CD4-positive, alpha-beta T cell treated with Interleukin-2 at 100 ng/mL for 4 hours (primary cell): ENCODE measurements around the gene PPP2R2D.

Experiments
- DNase-seq: peaks from one replicate; pipeline ENCODE4 v3.0.0-alpha.2; 2020; ENCODE audit warnings: low spot score

The PPP2R2D gene

DNA sequence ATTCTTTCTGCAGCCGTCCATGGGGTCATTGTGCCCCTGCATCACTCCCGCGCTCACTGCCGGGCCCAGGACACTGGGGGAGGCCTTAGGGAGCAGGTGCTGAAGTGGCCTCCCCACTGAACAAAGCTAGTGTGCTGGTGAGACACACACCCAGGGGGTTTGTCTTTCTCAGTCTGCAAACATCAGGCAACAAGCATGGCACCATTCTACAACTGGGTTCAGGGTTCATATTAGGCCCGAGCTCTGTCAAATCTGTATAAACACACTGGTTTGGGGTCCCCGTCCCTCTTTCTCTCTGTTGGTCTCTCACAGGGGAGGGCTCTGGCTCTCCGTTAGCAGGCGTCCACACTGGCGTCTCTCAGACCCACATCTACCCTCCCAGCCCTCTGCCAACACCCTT is 11.1 kb upstream of the PPP2R2D start:
- no peak for DNase-seq

DNA sequence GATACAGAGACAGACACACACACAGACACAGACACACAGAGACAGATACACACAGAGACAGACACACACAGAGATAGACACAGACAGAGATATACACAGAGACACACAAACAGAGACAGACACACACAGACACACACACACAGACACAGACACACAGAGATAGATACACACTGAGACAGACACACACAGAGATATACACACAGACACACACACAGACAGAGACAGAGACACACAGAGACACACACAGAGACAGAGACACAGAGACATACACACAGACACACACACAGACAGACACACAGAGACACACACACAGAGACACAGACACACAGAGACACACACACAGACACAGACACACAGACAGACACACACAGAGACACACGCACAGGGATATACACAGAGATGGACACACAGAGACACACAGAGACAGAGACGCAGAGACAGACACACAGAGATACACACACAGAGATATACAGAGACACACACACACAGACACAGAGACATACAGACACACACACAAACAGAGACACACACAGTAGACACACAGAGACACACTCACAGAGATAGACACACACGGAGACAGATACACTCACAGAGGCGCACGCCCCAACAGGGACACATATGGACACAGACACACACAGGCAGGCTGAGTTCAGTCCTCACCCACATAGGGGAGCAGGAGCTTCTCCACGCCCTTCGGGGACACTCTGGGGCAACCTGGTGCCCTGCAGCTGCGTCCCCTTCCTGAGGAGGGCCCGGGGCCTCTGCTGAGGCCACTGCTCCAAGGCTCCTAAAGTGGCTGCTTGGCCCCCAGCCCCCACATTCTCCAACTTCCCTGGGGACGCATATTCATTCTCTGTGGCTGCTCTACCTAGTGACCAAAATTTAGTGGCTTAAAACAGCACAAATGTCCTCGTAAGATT is 10.3 kb upstream of the PPP2R2D start:
- DNase-seq = no peak

DNA sequence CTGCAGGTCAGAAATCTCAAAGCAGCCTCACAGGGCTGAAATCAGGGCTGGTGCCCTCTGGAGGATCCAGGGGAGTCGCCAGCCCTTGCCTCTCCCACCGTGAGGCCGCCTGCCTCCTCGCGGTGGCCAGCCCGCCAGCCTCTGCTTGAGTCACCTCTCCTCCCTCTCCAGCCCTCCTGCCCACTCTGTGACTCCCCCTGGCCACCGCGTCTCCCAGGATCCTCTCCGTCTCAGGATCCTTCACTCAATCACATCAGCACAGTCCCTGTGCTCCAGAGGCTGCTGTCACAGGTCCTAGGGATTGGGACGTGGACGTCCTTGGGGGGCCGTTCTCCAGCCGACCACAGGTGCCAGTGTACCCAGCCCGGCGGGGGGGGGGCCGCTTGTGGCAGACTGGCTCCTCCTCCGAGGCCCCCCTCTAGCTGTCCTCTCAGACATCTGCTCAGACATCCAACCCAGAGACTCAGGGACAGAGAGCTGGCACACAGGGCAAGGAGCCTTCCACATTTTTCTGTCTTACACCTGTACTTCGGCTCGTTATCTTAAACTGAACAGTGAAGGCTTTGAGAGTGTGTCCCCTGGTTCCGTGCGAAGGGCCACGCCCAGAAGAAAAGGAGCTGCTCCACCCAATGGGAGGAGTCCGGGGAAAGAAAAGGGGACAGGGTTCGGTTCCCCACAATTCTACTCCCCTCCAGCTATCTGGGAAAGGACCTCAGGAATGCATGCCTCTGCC is 9.4 kb upstream of the PPP2R2D start:
- no peak for DNase-seq

DNA sequence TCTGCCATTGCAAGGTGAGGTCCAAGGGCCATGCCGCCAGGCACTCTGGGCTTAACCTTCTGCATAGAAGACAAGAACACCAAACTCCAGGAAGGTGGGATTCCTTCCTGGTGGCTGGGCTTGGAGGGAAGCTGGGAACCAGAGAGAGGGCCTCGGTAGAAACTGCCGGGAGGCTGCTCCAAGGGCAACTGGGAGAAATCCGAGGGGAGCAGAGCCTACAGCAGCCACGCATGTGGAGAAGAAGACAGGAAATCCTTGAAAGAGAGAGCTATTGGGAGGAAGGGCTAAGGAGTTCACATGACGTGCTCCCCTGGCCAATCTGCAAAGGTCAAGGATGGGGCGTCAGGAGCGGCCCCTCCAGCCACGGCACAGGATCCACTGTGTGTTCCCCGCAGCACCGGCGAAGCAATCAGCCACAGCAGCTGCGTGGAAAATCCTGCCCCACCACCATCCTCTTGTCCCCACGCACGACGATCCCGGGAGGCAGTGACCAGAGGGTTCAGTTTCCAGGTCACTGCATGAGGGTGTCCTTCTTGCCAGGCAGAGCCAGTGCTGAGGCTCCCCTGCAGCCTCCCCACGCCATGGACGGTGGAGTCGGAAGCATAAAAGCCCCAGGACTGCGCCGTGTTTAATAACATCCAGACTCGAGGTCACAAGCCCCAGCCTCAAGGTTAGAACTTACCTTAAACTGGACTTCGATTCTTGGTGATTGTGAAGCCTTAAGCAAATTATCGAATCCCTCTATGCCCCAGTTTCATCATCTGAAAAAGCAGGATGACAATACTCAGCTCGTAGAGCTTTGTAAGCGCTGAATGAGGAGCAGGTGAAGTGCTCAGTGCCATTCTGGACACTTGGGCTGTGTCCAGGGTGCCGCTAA is 8.6 kb upstream of the PPP2R2D start:
- no peak for DNase-seq

DNA sequence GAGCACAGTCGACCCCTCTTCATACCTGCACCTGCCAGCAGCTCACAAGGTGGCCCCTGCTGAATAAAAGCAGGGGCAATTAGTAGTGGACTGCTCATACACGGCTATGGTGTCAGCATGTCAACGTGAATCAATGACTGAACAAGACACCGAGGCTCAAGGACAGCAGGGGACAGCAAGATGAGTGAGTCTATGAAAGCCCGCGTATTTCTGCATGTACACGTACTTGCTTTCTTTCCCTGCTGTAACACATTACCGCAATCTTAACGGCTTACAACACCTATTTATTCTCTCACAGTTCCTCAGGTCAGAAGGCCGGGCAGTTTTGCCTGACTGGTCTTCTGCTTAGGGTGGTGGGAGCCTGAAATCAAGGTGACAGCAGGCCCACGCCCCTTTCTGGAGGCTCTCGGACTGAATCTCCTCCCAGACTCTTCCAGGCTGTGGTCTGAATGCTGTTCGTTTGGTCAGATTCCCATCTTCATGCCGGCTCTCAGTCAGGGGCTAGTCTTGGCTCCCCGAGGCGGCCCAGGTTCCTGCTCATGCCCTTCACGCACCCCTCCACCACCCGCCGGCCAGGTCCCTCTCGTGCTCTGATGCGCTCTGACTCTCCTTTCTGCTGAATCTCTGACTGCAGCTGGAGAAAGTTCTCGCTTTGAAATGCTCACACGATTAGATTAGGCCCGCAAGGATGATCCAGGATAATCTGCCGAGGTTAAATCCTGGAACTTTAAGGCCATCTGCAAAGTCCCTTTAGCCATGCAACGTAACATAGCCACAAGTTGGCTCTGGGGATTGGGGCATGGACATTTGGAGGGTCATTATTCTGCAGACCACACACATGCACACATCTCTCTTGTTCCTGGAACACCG is 7.8 kb upstream of the PPP2R2D start:
- DNase-seq = no peak

DNA sequence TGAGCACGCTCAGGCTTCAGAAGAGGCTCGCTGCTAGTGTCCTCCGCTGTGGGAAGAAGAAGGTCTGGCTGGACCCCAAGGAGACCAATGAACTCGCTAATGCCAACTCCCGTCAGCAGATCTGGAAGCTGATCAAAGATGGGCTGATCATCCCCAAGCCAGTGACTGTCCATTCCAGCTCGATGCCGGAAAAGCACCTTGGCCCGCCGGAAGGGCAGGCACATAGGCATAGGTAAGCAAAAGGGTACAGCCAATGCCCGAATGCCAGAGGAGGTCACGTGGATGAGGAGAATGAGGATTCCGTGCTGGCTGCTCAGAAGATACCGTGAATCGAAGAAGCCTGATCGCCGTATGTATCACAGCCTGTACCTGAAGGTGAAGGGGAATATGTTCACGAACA is 5.7 kb upstream of the PPP2R2D start:
- DNase-seq = no peak

- peak; percentile 64 for DNase-seq
These were observed 4.4 kb upstream of the PPP2R2D start for GRCh38 chr10:131896403-131896802.

DNA sequence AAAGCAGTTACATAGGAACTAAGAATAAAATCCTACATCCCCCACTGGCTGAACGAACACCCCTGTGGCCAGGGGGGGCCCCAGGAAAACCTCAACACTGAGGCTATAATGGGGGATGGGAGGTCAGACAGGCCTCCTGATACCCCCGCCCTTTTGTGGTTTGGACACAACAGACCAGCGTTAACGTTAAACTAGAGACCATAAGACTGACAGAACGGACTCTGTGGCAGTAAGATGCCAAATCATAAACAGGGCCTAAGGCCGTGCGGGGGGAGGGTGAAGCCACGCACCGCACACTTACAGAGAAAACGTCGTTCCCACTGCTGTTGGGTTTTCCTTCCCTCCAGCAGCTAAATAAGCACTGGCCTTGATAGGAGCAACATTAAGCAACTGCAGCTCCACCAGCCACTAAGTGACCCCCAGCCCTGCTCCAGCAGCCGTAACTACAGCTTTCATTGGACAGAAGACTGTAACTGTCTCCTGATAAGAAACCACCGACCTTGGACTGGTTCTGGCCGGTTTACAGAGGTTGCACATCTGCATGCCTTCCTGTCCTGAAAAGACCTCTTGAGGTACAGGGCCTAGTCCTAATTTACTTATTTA is 3.4 kb upstream of the PPP2R2D start:
- no peak for DNase-seq

GRCh38 chr10:131898061-131898460 is 2.7 kb upstream of the PPP2R2D start:
- DNase-seq = no peak

DNA sequence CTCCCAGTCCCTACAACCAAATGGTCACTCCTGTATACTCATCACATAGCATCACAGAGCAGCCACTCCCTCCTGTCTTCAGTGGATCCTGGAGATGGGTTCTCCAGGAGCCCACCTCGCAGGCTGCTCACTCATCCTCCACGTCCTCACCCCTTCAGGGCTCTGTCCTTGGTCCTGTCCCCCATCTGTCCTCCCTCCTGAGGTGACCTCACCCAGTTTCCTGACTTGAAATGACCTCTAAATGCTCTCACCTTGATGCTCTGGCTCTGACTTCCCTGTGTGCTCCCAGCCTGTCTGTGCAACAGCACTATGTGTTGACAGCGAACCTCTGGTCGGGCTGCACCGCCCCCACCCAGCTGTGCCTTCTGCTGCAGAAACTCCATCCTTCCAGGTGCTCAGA is 2.1 kb upstream of the PPP2R2D start:
- no peak for DNase-seq

DNA sequence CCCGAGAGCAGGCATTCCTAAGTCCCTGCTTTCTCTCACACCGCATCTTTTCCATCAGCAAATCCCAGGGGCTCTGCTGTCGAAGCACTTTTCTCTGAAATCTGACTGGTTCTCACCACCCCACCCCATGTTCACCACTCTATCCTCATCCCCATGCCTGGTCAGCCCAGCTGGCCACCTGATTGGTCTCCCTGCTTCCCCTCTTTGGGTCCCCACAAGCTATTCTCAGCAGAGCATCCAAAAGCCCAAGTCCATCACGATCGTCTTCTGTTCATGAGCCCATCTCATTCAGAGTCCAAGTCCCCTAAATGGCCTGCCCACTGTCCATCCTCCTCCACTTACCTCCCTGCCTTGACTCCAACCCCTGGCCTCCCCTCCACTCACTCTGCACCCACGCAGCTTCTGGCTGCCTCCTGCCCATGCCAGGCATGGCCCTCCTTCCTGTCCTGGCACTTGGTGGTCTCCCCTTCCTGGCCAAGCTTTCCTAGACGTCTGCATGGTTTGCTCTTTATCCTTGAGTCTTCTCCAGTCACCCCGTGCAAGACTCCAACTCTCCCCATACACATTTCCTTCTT is 1.6 kb upstream of the PPP2R2D start:
- DNase-seq = no peak

DNA sequence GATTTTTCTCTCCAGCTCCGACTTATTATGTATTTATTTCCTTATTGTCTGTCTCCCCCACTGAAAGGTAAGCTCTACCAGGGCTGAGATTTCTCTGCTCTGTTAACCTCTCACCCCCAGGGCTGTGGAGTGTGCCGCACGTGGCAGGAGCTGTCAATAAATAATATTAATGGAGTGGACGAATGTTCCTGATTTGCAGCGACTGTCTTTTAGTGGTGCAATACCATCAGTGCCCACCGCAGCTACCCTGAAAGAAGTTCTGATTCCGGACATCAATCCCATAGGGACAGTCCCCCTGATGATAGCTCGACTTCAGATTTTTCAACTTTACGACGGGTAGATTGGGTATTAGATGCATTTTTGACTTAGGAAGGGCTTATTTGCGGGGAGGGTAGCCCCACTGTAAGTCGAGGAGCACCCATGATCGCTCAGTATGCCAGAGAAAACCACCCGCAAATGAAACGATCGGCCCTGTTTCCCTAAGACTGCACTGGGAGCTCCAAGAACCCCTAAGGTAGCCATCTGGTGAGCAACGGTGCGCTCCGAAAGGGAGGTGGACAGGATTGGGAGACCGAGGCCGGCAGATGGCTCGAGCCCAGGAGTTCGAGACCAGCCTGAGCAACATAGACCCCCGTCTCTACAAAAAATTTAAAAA is 986 bp upstream of the PPP2R2D start:
- no peak for DNase-seq

DNA sequence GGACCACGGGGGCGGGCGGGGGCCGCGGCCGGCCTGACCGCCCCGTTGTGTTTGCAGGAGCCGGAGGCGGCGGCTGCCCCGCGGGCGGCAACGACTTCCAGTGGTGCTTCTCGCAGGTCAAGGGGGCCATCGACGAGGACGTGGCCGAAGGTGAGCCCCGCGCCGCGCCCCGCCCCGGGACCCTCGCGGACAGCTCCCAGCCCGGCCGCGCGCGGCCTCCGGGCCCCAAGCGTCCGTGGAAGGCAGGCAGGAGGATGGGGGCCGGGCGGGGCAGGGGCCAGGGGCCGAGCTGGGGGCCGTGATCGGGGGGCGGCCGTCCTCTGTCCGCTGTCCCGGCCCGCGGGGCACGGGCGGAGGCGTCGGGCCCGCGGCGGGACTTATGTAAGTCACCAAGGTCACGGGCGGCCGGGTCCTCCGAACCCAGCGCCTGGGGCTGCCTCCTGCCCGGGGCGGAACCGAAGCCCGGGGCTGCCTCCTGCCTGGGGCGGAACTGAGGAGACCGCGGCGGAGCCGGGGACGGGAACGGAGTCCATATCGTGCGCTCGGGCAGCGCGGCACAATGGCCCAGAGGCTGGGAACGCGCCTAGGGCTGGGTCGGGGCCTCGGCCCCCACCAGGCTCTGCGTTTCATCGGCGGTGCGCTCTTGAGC is 497 bp downstream of the PPP2R2D start:
- peak; percentile 45 for DNase-seq

DNA sequence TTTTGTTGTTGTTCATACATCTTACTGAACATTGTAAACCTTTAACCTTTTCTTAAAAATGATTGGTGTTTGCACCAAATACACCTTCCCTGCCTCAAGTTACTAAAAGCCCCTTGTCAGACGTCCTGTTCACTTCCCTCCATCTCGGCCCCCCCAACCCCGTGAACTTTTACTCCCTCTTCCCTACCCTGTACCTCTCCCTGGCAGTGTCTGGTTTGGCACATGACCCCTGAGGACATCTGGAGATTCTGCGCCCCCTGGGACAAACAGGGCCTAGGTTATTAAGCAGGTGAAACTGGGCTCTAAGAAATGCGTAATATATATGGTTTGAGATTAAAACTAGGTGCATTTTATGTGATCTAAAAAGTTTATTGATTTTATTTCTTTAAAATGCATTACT is 1.4 kb downstream of the PPP2R2D start:
- no peak for DNase-seq

GRCh38 chr10:131902691-131903090 is 1.9 kb downstream of the PPP2R2D start:
- no peak for DNase-seq

DNA sequence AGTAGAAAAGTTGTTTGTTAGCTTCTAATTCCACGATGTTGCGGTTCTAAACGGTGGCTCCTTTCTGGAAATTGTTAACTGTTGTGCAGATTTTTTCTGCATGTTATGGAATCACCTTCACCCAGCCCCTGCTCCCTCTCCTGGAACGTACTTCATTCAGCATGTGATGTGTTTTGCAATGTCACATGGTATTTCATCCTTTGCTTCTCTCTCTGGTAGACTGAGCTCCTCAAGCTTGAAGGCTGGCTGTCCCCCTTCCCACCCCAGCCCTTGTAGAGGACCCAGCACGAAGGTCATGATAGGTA is 4.4 kb downstream of the PPP2R2D start:
- no peak for DNase-seq

DNA sequence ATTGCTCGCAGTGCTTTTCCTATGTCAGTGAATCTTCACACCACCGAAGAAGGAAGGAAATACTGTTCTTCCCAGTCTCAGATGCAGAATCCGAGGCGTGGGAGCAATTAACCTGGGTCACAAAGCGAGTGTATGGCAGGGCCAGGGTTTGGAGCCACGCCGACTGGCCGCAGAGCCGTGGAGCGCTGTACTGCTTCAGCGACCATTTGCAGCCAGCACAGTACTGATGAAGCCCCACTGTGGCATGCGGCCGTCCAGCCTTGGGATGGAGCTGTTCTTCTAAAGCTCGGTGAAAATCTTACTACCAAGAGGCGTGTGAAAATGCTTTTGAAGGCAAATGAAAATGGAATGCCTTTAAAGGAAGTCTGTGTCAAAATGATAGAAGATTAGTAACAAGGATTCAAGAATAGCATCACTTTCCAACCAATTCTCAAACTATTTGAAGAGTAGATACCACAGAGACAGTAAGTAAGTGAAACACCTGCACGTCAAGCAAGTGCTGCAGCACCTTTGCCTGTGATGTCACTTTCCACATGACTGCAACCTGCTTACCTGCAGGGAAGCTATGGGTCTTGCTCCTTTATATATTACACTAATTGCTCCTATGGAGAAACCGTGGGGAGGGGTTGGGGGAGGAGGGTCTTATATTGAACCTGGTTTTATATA is 4.9 kb downstream of the PPP2R2D start:
- DNase-seq = no peak

DNA sequence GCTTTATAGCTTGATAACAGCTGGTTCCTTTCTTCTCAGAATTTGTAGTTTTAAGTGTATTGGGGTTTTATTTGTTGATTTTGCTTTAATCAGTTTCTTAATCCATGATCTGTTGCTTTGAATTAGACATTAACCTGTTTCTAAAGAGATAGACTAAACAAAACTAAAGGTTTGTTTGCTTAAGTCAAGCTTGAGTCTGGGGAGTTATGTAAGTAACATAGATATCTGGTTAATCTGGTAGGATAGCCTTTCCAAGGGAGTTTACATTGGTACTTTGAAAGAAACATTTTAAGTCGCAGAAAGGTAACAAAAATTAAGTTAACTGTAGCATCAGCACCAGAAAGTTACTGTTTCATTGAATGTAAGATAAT is 5.4 kb downstream of the PPP2R2D start:
- DNase-seq = no peak

DNA sequence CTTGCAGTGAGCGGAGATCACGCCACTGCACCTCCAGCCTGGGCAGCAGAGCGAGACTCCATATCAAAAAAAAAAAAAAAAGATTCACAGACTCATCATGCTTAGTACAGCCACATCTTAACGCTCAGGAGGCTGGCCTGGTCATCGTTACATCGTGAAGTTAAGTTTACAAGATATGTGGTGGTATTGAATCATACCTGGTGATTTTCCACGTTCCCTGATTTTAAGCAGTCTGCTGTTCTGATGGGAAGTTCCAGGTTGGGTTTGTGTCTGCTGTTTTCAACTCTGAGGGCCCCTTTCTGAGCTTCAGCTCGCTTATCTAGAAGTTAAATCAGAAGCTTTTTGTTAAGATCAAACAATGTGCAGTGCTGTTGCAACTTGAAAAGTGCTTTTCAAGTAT is 6.9 kb downstream of the PPP2R2D start:
- peak; percentile 15 for DNase-seq
